ENCODE data around the gene AMFR.
"Not testable (repeated sequence)": the region's sequence is repeated elsewhere in the genome, so short reads cannot be mapped to it uniquely, and the experiment has no call there.

The AMFR gene

GRCh38 chr16:56423584-56424403 lies 1.6 kb downstream of the AMFR start:
- DNase-seq: no peak

- no peak for DNase-seq
Measured at GRCh38 chr16:56422896-56423441, 2.4 kb downstream of the AMFR start.

GRCh38 chr16:56421976-56422669 lies 3.2 kb downstream of the AMFR start:
- no peak for DNase-seq

- DNase-seq: no peak
Measured at GRCh38 chr16:56421313-56421712, 4.0 kb downstream of the AMFR start.

GRCh38 chr16:56420613-56421012 lies 4.7 kb downstream of the AMFR start:
- DNase-seq: no peak

- no peak for DNase-seq
Measured at GRCh38 chr16:56419740-56420548, 5.4 kb downstream of the AMFR start.

GRCh38 chr16:56417138-56417537 lies 8.2 kb downstream of the AMFR start:
- no peak for DNase-seq

- DNase-seq: no peak
Measured at GRCh38 chr16:56415875-56416274, 9.5 kb downstream of the AMFR start.

GRCh38 chr16:56414366-56414765 lies 11.0 kb downstream of the AMFR start:
- no peak for DNase-seq

GRCh38 chr16:56413381-56413780 lies 12.0 kb downstream of the AMFR start:
- DNase-seq: no peak

GRCh38 chr16:56411624-56412023 lies 13.7 kb downstream of the AMFR start:
- no peak for DNase-seq

GRCh38 chr16:56411123-56411522 lies 14.2 kb downstream of the AMFR start:
- no peak for DNase-seq

- no peak for DNase-seq
Measured at GRCh38 chr16:56409195-56409594, 16.1 kb downstream of the AMFR start.

- DNase-seq: no peak
Measured at GRCh38 chr16:56408379-56409098, 16.8 kb downstream of the AMFR start.

GRCh38 chr16:56405977-56406672 lies 19.2 kb downstream of the AMFR start:
- no peak for DNase-seq

- no peak for DNase-seq
Measured at GRCh38 chr16:56401482-56401881, 23.9 kb downstream of the AMFR start.

GRCh38 chr16:56400458-56400857 lies 24.9 kb downstream of the AMFR start:
- no peak for DNase-seq

GRCh38 chr16:56399486-56399885 lies 25.9 kb downstream of the AMFR start:
- no peak for DNase-seq

- DNase-seq: no peak
Measured at GRCh38 chr16:56399047-56399446, 26.3 kb downstream of the AMFR start.

GRCh38 chr16:56396724-56397123 lies 28.6 kb downstream of the AMFR start:
- DNase-seq: not testable (repeated sequence)

- no peak for DNase-seq
Measured at GRCh38 chr16:56389554-56389953, 35.8 kb downstream of the AMFR start.

GRCh38 chr16:56388209-56388608 lies 37.1 kb downstream of the AMFR start:
- no peak for DNase-seq

All from activated CD4-positive, alpha-beta T cell treated with anti-CD3 and anti-CD28 coated beads, Interleukin-2, amount 50 U/mL, for 1 hour (primary cell).